ENCODE results near the gene PTPMT1. TPM values are rescaled to one million over a fixed set of nuclear protein-coding genes. Genes with fewer than 3 reads are reported as not detected.

Gene PTPMT1
- total RNA-seq, 1 donor from 2014 or later, result 27.5 TPM

DNA sequence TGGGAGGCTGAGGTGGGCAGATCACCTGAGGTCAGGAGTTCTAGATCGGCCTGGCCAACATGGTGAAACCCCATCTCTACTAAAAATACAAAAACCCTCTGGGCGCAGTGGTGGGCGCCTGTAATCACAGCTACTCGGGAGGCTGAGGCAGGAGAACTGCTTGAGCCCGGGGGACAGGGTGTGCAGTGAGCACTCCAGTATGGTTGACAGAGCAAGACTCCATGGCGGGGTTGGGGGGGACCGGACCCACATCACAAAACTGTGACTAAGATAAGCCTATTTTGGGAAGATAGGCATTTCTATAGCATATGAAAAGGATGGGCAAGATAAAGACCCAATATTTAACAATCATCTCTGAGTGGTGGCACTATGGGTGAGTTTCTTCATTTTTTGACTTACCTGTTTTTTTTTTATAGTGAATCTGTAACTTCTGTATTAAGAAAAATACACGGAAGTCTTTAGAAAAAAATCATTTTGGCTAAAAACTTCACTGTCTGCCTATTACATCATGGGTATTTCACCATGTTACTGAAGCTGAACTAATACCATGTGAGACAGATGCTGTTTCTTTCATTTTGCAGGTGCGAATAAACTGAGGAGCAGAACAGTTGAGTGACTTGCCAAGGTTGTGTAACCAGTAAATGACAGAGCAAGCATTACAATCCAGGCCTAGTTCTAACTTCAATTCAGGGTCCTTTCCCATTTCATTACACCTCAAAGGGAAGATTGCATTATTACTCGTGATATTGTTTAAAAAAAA, 14.9 kb upstream of the PTPMT1 start:
- Mint-ChIP-seq H3K9me3 (ENCODE audit: unreplicated experiment) (peaks cover 1% of the 10 kb centered on the region), H3K27me3 (ENCODE audit: unreplicated experiment) (peaks cover 9% of the 10 kb centered on the region), H3K36me3 (ENCODE audit: unreplicated experiment) (no peaks in the 10 kb centered on the region), H3K27ac (ENCODE audit: unreplicated experiment) (peak overlapping the region; percentile 66), H3K4me1 (ENCODE audit: low read depth, unreplicated experiment) (peaks cover 24% of the 10 kb centered on the region), H3K4me3 (ENCODE audit: unreplicated experiment) (peak overlapping the region; percentile 96)
- no peak for DNase-seq
- TF ChIP-seq, protein P1, sequence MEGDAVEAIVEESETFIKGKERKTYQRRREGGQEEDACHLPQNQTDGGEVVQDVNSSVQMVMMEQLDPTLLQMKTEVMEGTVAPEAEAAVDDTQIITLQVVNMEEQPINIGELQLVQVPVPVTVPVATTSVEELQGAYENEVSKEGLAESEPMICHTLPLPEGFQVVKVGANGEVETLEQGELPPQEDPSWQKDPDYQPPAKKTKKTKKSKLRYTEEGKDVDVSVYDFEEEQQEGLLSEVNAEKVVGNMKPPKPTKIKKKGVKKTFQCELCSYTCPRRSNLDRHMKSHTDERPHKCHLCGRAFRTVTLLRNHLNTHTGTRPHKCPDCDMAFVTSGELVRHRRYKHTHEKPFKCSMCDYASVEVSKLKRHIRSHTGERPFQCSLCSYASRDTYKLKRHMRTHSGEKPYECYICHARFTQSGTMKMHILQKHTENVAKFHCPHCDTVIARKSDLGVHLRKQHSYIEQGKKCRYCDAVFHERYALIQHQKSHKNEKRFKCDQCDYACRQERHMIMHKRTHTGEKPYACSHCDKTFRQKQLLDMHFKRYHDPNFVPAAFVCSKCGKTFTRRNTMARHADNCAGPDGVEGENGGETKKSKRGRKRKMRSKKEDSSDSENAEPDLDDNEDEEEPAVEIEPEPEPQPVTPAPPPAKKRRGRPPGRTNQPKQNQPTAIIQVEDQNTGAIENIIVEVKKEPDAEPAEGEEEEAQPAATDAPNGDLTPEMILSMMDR (IDR thresholded peaks at IDR 0.05; ENCODE audit: partially characterized antibody, unreplicated experiment), result no peak

DNA sequence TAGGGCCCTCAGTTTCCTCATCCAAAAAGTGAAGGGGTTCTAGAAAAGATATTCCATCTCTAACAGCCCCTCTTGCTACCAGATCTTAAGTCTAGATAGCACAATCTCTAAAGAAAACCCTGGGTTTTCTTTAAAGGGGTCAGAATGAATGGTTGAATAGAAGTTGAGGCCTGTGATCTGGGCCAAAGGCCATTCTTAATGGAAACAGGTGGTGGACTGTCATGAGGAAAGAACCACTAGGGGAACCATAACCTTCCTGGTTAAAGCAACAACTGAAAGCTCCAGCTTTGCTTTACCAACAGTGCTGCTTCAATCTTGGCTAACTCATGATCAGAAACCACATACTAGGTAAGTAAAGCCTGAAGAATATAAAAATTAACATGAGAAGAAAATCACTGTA, 14.3 kb upstream of the PTPMT1 start:
- Mint-ChIP-seq H3K4me1 (ENCODE audit: low read depth, unreplicated experiment) (peaks cover 24% of the 10 kb centered on the region), H3K27ac (ENCODE audit: unreplicated experiment) (peak overlapping the region; percentile 98), H3K27me3 (ENCODE audit: unreplicated experiment) (peaks cover 9% of the 10 kb centered on the region), H3K36me3 (ENCODE audit: unreplicated experiment) (no peaks in the 10 kb centered on the region), H3K9me3 (ENCODE audit: unreplicated experiment) (peaks cover 1% of the 10 kb centered on the region), H3K4me3 (ENCODE audit: unreplicated experiment) (peak overlapping the region; percentile 96)
- DNase-seq, result no peak
- TF ChIP-seq, protein P1 (IDR thresholded peaks at IDR 0.05; ENCODE audit: partially characterized antibody, unreplicated experiment), result peak; percentile 33

DNA sequence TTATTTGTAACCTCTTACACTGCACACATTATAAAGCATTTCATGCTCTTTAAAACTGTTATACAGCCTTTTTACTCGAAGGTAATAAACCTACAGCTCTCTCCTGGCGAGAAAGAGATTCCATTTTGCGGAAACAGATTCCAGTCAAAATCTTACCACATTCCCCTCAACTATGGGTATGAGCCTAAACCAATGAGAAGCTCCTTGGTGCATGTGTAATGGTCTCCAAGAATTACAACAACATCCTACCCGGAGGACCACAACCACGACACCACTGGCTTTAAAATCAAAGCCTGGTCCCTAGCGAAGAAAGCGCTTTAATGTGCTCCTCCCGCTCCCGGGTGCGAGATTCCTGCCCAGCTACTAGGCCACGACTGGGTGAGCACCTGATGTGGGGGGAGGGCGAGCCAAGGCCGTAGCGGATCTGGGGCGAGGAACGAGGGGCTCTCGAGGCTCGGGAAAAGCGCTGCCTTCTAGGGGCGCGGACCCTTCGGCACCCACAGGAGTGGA, 13.3 kb upstream of the PTPMT1 start:
- Mint-ChIP-seq H3K36me3 (ENCODE audit: unreplicated experiment) (no peaks in the 10 kb centered on the region), H3K27me3 (ENCODE audit: unreplicated experiment) (peaks cover 9% of the 10 kb centered on the region), H3K4me1 (ENCODE audit: low read depth, unreplicated experiment) (peaks cover 24% of the 10 kb centered on the region), H3K27ac (ENCODE audit: unreplicated experiment) (peak overlapping the region; percentile 98), H3K9me3 (ENCODE audit: unreplicated experiment) (peaks cover 1% of the 10 kb centered on the region), H3K4me3 (ENCODE audit: unreplicated experiment) (peak overlapping the region; percentile 96)
- DNase-seq, result peak; percentile 59
- TF ChIP-seq, protein P1 (IDR thresholded peaks at IDR 0.05; ENCODE audit: partially characterized antibody, unreplicated experiment), result no peak

DNA sequence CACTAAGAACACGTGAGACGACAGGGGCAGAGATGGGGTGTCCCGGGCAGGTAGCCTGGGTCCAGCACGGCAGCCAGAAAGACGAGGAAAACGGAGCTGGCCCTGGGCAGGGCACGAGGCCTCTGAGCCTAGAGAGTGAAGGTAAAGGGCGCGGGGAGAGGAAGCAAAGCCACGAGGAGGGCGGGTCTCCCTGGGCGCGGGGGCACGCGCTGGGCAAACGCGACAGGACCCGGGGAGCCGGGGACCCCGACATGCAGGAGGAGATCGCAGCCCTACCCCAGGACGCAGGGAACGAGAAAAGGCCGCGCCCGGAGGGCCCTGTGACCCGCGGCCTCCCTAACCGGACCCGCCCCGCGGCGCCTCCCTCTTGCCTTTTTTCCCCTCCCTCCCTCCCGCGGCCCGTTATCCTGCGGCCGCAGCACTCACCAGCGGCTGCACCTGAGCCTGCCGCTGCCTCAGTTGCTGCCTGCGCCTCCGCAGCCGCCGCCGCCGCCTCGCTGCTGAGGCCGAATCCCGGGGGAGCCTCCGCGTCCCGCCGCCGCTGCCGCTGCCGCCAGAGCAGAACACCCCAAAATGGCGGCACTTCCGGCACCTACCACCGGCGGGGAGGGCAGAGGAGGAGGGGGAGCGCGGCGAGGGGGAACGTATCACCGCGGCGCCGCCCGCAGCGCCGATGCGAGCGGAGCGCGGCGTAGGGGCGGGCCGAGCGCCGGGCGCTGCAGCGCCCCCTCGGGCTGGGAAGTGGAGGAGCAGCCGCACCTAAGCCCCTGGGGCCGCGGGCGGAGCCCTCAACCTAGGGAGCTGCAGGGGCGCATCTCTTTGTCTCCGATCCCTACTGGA, 12.6 kb upstream of the PTPMT1 start, which contains the start of gene CELF1:
Gene CELF1, minus strand, starts transcription at position 567 of the 840 bp plus-strand sequence. CDS start 53,609 bp downstream, outside the sequence.
- peak within 1 kb of the TSS; percentile 96 for H3K4me3 Mint-ChIP-seq (ENCODE audit: unreplicated experiment)
- TF ChIP-seq, protein P1 (IDR thresholded peaks at IDR 0.05; ENCODE audit: partially characterized antibody, unreplicated experiment), result peak; percentile 96
- peak within 1 kb of the TSS; percentile 100 for H3K27ac Mint-ChIP-seq (ENCODE audit: unreplicated experiment)
- peaks cover 9% of the 10 kb centered on the region for H3K27me3 Mint-ChIP-seq (ENCODE audit: unreplicated experiment)
- peaks cover 24% of the 10 kb centered on the region for H3K4me1 Mint-ChIP-seq (ENCODE audit: low read depth, unreplicated experiment)
- peaks cover 1% of the 10 kb centered on the region for H3K9me3 Mint-ChIP-seq (ENCODE audit: unreplicated experiment)
- H3K36me3 Mint-ChIP-seq (ENCODE audit: unreplicated experiment), result no peaks in the 10 kb centered on the region
- peak; percentile 95 for DNase-seq

Data from glutamatergic neuron (in vitro differentiated cells).